Retinal pigment epithelial cell (primary cell): ENCODE measurements around the gene C19orf81.

Experiments used
- DNase-seq: peaks from one replicate; pipeline ENCODE4 v3.0.0-alpha.2; 2010; ENCODE audit warnings: low read depth
- H3K4me3 ChIP-seq: 2 replicates; pipeline ENCODE4 v1.5.1; 2011; ENCODE audit warnings: mild to moderate bottlenecking, low read length, control low read depth, moderate library complexity
- TF ChIP-seq, protein P1 (sequence below): conservative IDR thresholded peaks from 2 replicates; pipeline ENCODE4 v1.5.1; 2011; ENCODE audit warnings: low read depth, low read length, control low read depth, inconsistent platforms

The C19orf81 gene

DNA sequence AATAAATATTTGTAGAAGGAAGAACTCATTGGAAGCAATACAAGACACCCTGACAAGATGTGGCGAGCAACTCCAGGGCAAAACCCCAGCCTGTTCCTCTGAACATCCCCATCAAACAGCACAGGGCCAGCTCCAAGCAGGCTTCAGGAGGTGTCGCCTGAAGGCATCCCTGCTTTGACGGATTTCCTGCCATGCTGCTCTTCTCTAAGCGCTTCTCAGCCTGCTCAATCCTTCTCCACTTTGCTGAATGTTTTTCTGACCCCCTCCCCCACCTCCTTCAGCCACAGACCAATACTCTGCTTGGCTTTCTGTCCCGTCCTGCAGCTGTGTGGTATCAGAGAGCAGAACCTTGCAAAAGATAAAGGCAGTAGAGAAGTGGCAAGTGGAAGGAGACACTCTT, 28.4 kb downstream of the C19orf81 start:
- TF ChIP-seq, protein P1, sequence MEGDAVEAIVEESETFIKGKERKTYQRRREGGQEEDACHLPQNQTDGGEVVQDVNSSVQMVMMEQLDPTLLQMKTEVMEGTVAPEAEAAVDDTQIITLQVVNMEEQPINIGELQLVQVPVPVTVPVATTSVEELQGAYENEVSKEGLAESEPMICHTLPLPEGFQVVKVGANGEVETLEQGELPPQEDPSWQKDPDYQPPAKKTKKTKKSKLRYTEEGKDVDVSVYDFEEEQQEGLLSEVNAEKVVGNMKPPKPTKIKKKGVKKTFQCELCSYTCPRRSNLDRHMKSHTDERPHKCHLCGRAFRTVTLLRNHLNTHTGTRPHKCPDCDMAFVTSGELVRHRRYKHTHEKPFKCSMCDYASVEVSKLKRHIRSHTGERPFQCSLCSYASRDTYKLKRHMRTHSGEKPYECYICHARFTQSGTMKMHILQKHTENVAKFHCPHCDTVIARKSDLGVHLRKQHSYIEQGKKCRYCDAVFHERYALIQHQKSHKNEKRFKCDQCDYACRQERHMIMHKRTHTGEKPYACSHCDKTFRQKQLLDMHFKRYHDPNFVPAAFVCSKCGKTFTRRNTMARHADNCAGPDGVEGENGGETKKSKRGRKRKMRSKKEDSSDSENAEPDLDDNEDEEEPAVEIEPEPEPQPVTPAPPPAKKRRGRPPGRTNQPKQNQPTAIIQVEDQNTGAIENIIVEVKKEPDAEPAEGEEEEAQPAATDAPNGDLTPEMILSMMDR, result no peak
- no peak overlapping the region for H3K4me3 ChIP-seq
- DNase-seq, result no peak

DNA sequence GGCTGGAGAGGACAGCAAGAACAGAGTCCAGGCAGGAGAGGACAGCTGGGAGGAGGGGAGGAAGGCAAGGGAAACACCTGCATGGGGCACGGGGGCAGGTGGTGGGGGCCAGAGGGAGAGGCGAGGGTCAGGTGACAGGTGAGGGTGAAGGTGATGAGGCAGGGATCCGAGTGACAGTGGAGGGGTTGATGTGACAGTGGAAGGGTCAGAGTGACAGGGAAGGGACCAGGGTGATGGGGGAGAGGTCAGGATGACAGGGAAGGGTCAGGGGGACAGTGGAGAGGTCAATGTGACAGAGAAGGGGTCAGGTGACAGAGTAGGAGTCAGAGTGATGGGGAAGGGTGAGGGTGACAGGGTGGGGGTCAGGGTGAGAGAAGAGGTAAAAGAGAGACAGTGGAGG, 29.1 kb downstream of the C19orf81 start:
- DNase-seq, result no peak

DNA sequence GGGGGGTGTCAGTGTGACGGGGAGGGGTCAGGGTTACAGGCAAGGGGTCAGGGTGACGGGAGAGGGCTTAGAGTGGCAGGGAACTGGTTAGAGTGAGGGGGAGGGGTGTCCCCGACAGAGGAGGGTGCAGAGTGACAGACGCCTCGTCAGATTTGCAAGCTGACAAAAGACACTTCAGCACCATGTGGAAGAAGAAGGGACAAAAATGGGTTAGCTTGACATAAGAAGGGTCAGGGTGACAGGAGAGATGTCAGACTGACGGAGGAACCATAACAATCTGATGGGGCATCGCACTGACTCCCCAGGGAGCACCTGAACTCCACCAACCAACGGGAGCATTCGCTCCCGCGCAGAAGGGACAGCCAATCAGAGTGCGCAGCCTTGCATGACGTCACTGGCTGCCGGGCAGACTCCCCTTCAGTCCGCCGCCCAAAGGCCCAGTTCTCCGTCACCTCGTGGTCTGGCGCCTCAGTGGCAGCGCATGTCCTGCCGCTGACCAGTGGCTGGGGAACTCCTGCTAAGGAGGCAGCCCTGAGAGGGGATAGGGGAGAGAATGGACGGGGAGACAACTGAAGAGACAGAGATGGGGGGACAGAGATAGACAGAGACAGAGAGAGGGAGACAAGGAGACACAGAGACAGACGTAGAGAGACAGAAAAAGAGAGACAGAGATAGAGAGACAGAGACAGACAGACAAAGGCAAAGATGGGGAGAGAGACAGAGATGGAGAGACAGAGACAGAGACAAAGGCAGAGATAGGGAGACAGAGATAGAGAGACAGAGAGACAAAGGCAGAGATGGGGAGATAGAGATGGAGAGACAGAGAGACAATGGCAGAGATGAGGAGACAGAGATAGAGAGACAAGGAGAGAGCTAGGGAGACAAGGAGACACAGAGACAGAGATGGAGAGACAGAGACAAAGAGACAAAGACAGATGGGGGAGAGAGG, 30.2 kb downstream of the C19orf81 start:
- TF ChIP-seq, protein P1, result no peak

More for the DNA sequence above, 29.1 kb downstream of the C19orf81 start:
- TF ChIP-seq, protein P1, result no peak
- no peak overlapping the region for H3K4me3 ChIP-seq

DNA sequence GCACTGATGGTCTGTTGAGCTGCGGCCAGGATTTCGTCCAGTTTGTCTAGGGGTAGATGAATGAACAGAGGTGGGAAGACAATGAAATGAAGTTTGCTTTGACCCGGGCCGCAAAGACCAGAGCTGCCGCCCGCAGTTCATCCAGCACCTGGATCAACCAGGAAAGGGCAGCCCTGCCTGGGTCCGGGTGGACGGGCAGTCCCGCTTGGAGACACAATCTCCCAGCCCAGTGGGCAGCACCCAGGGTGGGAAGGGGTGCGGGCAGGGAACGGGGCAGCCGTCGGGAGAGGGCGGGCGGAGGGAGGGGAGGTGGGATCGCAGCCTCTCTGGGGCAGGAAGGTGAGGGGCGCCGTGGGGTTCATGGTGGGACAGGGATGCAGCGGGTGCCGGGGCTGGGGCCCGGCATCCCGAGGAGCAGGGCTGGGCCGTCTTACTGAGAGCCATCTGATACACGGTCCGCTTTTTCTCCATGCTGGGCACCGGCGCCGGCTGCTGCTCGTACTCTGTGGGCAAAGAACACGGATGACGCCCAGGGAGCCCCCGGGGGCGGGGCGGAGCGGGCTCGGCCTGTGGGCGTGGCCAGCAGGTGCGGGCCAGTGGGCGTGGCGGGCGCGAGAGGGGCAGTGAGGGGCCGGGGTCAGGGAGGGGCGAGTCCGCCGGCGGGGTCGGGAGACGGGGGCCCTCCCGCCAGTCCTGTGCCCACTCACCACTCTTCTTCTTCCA, 37.2 kb downstream of the C19orf81 start:
- TF ChIP-seq, protein P1, result no peak
- DNase-seq, result no peak
- no peak overlapping the region for H3K4me3 ChIP-seq

More for the DNA sequence above, 30.2 kb downstream of the C19orf81 start:
- no peak for DNase-seq
- no peak overlapping the region for H3K4me3 ChIP-seq

DNA sequence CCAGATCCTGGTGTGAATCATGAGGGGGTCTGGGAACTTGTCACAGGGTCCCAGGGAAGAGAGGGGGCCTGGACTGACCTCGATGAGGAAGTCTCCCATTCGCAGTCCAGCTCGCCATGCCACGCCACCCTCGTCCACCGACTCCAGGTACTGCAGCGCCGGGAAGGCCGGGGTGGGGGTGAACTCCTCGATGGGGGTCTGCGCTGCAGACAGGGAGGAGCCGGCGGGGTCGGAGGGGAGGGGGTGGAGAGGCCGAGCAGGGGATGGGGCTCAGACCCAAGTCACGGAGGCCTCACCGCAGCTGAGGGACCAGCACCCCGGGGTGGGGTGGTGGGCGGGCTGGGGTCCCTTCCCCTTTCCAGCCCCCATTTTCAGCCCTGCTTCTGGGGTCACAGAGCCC, 39.5 kb downstream of the C19orf81 start:
- H3K4me3 ChIP-seq, result no peak overlapping the region
- DNase-seq, result no peak
- TF ChIP-seq, protein P1, result no peak

DNA sequence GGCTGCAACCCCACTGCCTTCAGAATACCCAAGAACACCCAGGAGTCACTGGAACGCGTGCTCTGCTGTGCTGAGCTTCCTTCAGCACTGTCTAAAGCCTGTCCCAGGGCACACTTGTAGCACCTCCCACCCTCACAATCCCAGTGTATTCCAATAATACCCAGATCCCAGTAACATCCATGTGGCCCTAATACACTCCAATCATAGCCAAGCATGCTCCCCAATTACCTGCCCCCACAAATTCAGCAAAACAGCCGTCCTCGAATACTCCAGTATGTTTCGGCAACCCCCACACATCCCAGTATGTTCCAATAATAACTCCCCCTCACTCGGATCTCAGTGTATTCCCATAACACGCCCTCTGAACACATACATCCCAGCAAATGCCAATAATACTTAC, 41.2 kb downstream of the C19orf81 start:
- TF ChIP-seq, protein P1, result no peak
- no peak for DNase-seq
- H3K4me3 ChIP-seq, result no peak overlapping the region
